ENCODE data around the gene SMARCC2. TPM values are rescaled to one million over a fixed set of nuclear protein-coding genes. Genes with fewer than 3 reads are reported as not detected.

The SMARCC2 gene
- total RNA-seq, 2 donors from 2014 or later: 46.2 to 50.8 TPM

DNA sequence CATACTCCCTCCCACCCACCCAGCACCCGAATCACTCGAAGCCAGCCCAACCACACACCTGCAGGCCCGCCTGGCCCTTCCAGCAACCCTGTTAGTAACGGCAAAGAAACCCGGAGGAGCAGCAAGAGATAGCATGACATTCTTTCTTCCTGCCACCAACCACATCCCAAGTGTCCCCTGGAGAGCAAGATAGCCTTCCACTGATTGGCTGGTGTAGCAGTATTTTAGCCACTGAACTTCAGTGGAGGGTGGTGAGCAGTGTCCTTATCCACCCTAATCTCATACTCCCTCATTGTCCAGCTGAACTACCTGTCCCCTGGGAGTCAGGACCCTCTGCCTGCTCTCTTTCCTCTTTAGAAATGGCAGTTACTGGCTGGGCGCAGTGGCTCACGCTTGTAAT is 39.8 kb upstream of the SMARCC2 start:
- Histone ChIP-seq H3K36me3 (replicated peaks in 1 of 2; ENCODE audit: insufficient read depth in 1 of 2, low read depth in 2 of 2) (no peaks in the 10 kb centered on the region), H3K27ac (peak overlapping the region in 3 of 4 donors; percentile 72 to 89 (median 88)), H3K27me3 (no peaks in the 10 kb centered on the region), H3K9me3 (no peaks in the 10 kb centered on the region), H3K4me3 (no peak overlapping the region), H3K4me1 (peaks cover 38% of the 10 kb centered on the region)
- no peak for ATAC-seq
- WGBS, 2 donors: 81 to 84% methylated on average over 5 to 7 of the region's 7 CpGs
- no peak for DNase-seq
- TF ChIP-seq, protein P1, sequence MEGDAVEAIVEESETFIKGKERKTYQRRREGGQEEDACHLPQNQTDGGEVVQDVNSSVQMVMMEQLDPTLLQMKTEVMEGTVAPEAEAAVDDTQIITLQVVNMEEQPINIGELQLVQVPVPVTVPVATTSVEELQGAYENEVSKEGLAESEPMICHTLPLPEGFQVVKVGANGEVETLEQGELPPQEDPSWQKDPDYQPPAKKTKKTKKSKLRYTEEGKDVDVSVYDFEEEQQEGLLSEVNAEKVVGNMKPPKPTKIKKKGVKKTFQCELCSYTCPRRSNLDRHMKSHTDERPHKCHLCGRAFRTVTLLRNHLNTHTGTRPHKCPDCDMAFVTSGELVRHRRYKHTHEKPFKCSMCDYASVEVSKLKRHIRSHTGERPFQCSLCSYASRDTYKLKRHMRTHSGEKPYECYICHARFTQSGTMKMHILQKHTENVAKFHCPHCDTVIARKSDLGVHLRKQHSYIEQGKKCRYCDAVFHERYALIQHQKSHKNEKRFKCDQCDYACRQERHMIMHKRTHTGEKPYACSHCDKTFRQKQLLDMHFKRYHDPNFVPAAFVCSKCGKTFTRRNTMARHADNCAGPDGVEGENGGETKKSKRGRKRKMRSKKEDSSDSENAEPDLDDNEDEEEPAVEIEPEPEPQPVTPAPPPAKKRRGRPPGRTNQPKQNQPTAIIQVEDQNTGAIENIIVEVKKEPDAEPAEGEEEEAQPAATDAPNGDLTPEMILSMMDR (IDR thresholded peaks at IDR 0.05): no peak
- no peak for TF ChIP-seq POLR2A (IDR thresholded peaks at IDR 0.05)
- intact Hi-C loops (cut with DNase I): no loop called here

DNA sequence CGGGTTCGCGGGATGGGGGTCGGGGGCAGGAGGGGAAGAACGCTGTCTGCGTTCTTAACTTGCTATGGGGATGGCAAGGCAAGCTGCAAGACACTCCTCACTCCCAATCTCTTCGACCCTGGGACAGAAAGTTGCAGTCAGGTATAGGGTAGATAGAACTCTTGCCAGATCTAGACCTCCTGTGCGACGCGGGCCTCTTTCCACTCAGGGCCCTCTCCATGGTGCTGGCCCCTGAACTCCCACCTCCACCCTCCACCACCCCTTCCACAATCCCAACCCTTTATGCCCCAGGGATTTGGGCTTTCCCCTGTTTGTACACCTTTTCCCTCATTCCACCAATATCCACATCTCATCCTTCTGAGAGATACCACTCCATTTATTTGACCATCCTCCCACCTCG is 35.7 kb upstream of the SMARCC2 start:
- 34 to 35% methylated on average over 10 to 11 of the region's 11 CpGs for WGBS, 2 donors
- Histone ChIP-seq H3K27me3 (no peaks in the 10 kb centered on the region), H3K36me3 (replicated peaks in 1 of 2; ENCODE audit: insufficient read depth in 1 of 2, low read depth in 2 of 2) (no peaks in the 10 kb centered on the region), H3K4me3 (peak overlapping the region in 1 of 2 donors; percentile 32), H3K4me1 (peaks cover 55% of the 10 kb centered on the region), H3K27ac (peak overlapping the region in 3 of 4 donors; percentile 96 to 98 (median 97)), H3K9me3 (no peaks in the 10 kb centered on the region)
- intact Hi-C loops (cut with DNase I): no loop called here
- DNase-seq (peak in 1 of 4 donors; percentile 13), ATAC-seq (no peak)
- TF ChIP-seq POLR2A (IDR thresholded peaks at IDR 0.05): no peak
- TF ChIP-seq, protein P1 (IDR thresholded peaks at IDR 0.05): no peak

DNA sequence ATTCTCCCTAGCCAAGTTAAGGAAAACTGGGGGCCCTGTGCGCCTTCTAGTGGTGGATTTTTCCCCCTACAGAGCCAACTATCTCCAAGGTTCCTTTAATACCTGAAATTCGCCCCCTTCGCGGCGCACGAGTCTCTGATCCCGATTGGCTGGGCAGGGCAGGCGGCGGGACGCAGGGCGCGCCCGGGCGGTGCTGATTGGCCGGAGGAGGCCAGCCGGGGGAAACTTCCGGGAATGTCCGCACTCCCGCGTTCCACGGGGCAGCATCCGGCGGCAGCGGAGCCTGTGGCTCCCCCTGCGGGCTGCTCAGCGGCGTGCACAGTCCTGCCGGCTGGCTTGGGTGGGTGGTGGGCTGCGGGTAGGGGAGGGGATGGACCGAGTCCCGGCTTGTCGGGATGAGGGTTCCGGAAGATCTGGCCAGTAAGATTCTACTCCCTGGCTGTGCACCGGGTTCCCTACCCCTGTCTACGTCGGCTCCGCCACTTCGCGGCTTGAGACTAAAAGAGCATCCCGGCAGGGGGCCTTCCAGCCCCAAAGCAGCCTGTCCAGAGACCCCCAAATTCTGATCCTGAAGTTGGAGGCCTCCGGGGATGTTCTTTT is 34.9 kb upstream of the SMARCC2 start, which contains the start of gene NABP2:
Gene NABP2, plus strand, starts transcription at position 241 of the 600 bp plus-strand sequence. CDS start 515 bp downstream, outside the sequence.
- no peaks in the 10 kb centered on the region for H3K36me3 ChIP-seq (replicated peaks in 1 of 2; ENCODE audit: insufficient read depth in 1 of 2, low read depth in 2 of 2)
- H3K4me3 ChIP-seq: peak within 1 kb of the TSS; percentile 32 to 41
- peak in 2 of 3 donors; percentile 63 to 65 for TF ChIP-seq POLR2A (IDR thresholded peaks at IDR 0.05)
- TF ChIP-seq, protein P1 (IDR thresholded peaks at IDR 0.05): peak; percentile 79 to 96 (median 92)
- peak within 1 kb of the TSS; percentile 96 to 98 (median 98) for H3K27ac ChIP-seq
- 0% methylated on average over 6 to 41 of the region's 41 CpGs for WGBS, 2 donors
- H3K9me3 ChIP-seq: no peaks in the 10 kb centered on the region
- peaks cover 47% of the 10 kb centered on the region for H3K4me1 ChIP-seq
- ATAC-seq (peak; percentile 88), DNase-seq (peak; percentile 98)
- intact Hi-C loops (cut with DNase I): no loop called here
- no peaks in the 10 kb centered on the region for H3K27me3 ChIP-seq

DNA sequence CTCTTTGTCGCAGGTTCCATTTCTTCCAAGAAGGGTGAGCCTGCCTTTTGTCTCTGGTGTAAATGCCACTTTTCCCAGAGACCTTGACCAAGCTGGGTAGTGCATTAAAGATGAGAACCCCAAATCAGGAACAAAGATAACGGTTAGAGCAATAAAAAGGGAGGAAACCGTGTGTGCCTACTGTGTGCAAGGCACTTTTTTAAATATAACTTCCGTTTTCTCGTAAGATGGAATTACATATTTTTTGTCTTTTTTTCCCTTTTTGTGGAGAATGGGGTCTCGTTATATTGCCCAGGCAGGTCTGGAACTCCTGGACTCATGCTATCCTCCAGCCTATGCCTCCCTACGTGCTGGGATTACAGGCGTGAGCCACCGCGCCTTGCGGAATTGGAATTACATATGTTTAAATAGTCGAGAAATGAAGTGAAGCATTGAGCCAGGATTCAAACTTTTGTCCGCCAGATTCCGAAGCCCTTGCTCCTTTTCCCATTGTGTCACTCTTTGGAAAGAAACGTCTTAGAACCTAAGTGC is 34.4 kb upstream of the SMARCC2 start:
- DNase-seq: no peak
- H3K27me3 ChIP-seq: no peaks in the 10 kb centered on the region
- ATAC-seq: no peak
- no peaks in the 10 kb centered on the region for H3K36me3 ChIP-seq (replicated peaks in 1 of 2; ENCODE audit: insufficient read depth in 1 of 2, low read depth in 2 of 2)
- no peaks in the 10 kb centered on the region for H3K9me3 ChIP-seq
- WGBS, 2 donors: 20 to 29% methylated on average over 14 to 15 of the region's 15 CpGs
- no peak overlapping the region for H3K4me3 ChIP-seq
- TF ChIP-seq, protein P1 (IDR thresholded peaks at IDR 0.05): no peak
- TF ChIP-seq POLR2A (IDR thresholded peaks at IDR 0.05): peak in 1 of 3 donors; percentile 62
- intact Hi-C loops (cut with DNase I): no loop called here
- peaks cover 45% of the 10 kb centered on the region for H3K4me1 ChIP-seq
- H3K27ac ChIP-seq: peak overlapping the region; percentile 65 to 98 (median 96)

All from body of pancreas (tissue), 4 donors.